ENCODE data around the gene RPEL1. TPM values are rescaled to one million over a fixed set of nuclear protein-coding genes. Genes with fewer than 3 reads are reported as not detected.
"Not testable (repeated sequence)": the region's sequence is repeated elsewhere in the genome, so short reads cannot be mapped to it uniquely, and the experiment has no call there.

RPEL1 gene
- total RNA-seq, 5 donors from 2014 or later (not counting 1 experiment from before 2014, with no cell fraction given) = not detected

DNA sequence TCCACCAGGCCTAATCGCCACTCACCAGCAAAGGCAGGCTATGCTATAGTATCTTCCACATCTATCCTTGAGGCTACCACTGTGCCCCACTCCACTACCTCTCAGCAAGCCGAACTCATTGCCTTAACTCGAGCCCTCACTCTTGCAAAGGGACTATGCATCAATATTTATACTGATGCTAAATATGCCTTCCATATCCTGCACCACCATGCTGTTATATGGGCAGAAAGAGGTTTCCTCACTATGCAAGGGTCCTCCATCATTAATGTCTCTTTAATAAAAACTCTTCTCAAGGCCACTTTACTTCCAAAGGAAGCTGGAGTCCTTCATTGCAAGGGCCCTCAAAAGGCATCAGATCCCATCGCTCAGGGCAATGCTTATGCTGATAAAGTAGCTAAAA, 35.4 kb upstream of the RPEL1 start:
- H3K27me3 ChIP-seq (replicated peaks in 1 of 2; ENCODE audit: control insufficient read depth in 2 of 2, extremely low read depth in 1 of 2, insufficient read depth in 2 of 2, low read length in 1 of 2); H3K27me3 Mint-ChIP-seq; H3K4me3 Mint-ChIP-seq; ATAC-seq (replicated peaks in 1 of 4); H3K27ac ChIP-seq (ENCODE audit: low read length); H3K36me3 ChIP-seq (ENCODE audit: control insufficient read depth in 2 of 2, extremely low read depth in 1 of 2, insufficient read depth in 1 of 2, low read length in 1 of 2); DNase-seq; H3K4me1 Mint-ChIP-seq; H3K36me3 Mint-ChIP-seq; POLR2A ChIA-PET; CTCF ChIA-PET; H3K4me3 ChIP-seq (ENCODE audit: control insufficient read depth in 1 of 2, extremely low read depth in 1 of 2, low read length in 1 of 2); H3K9me3 ChIP-seq; H3K4me1 ChIP-seq (ENCODE audit: control insufficient read depth in 1 of 2, extremely low read depth in 1 of 2, insufficient read depth in 2 of 2, low read length in 2 of 2); H3K27ac Mint-ChIP-seq: not testable (repeated sequence)
- 100% methylated on average over 1 of the region's 4 CpGs for WGBS (ENCODE audit: insufficient coverage)
- peaks cover 0 to 11% (median 8%) of the 10 kb centered on the region in 3 donors for H3K9me3 Mint-ChIP-seq

DNA sequence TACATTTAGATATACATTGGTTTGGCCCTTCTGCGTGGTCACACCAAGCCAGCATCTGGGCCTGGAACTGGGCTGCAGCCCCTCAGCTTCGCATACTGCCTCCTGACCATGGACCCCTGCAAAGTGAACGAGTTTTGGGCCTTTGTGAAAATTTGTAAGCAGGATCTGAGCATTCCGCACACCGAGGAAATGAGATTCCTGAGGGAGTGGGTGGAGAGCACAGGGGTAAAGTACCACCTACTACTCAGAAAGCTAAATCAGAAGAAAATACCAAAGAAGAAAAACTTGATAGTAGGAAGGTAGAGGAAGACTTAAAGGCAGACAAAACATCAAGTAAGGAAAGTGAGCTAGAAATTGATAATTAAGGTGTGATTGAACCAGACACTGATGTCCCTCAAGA, 30.1 kb upstream of the RPEL1 start:
- Histone ChIP-seq H3K27me3 (replicated peaks in 1 of 2; ENCODE audit: control insufficient read depth in 2 of 2, extremely low read depth in 1 of 2, insufficient read depth in 2 of 2, low read length in 1 of 2) (peaks cover 0 to 5% of the 10 kb centered on the region in 2 experiments), H3K9me3 (no peaks in the 10 kb centered on the region), H3K4me3 (ENCODE audit: control insufficient read depth in 1 of 2, extremely low read depth in 1 of 2, low read length in 1 of 2) (no peak overlapping the region), H3K27ac (ENCODE audit: low read length) (no peak overlapping the region), H3K36me3 (ENCODE audit: control insufficient read depth in 2 of 2, extremely low read depth in 1 of 2, insufficient read depth in 1 of 2, low read length in 1 of 2) (no peaks in the 10 kb centered on the region), H3K4me1 (ENCODE audit: control insufficient read depth in 1 of 2, extremely low read depth in 1 of 2, insufficient read depth in 2 of 2, low read length in 2 of 2) (no peaks in the 10 kb centered on the region)
- 94% methylated on average over 2 of the region's 5 CpGs for WGBS (ENCODE audit: insufficient coverage)
- Mint-ChIP-seq H3K27ac (no peak overlapping the region), H3K9me3 (peaks cover 0 to 8% (median 8%) of the 10 kb centered on the region in 3 donors), H3K27me3 (no peaks in the 10 kb centered on the region), H3K4me1 (no peaks in the 10 kb centered on the region), H3K36me3 (no peaks in the 10 kb centered on the region), H3K4me3 (no peak overlapping the region)
- no peak for ATAC-seq (replicated peaks in 1 of 4)
- ChIA-PET POLR2A (no interaction called here), CTCF (no interaction called here)
- no peak for DNase-seq

DNA sequence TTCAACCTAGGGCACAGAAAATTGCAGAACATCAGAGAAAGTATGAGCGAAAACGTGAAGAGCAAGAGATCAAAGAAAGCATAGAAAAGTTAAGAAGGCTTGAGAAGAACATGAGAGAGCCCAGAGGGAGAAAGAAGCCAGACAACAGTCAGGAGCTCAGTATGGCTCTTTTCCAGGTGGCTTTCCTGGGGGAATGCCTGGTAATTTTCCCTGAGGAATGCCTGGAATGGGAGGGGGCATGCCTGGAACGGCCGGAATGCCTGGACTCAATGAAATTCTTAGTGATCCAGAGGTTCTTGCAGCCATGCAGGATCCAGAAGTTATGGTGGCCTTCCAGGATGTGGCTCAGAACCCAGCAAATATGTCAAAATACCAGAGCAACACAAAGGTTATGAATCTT, 29.3 kb upstream of the RPEL1 start:
- H3K27ac Mint-ChIP-seq; H3K27ac ChIP-seq (ENCODE audit: low read length); H3K36me3 Mint-ChIP-seq; ATAC-seq (replicated peaks in 1 of 4); H3K9me3 Mint-ChIP-seq; H3K36me3 ChIP-seq (ENCODE audit: control insufficient read depth in 2 of 2, extremely low read depth in 1 of 2, insufficient read depth in 1 of 2, low read length in 1 of 2); H3K27me3 Mint-ChIP-seq; H3K4me1 ChIP-seq (ENCODE audit: control insufficient read depth in 1 of 2, extremely low read depth in 1 of 2, insufficient read depth in 2 of 2, low read length in 2 of 2); H3K4me1 Mint-ChIP-seq; H3K9me3 ChIP-seq; H3K27me3 ChIP-seq (replicated peaks in 1 of 2; ENCODE audit: control insufficient read depth in 2 of 2, extremely low read depth in 1 of 2, insufficient read depth in 2 of 2, low read length in 1 of 2); DNase-seq; H3K4me3 ChIP-seq (ENCODE audit: control insufficient read depth in 1 of 2, extremely low read depth in 1 of 2, low read length in 1 of 2); H3K4me3 Mint-ChIP-seq; CTCF ChIA-PET; POLR2A ChIA-PET: not testable (repeated sequence)
- WGBS (ENCODE audit: insufficient coverage) = 81% methylated on average over 4 of the region's 4 CpGs

DNA sequence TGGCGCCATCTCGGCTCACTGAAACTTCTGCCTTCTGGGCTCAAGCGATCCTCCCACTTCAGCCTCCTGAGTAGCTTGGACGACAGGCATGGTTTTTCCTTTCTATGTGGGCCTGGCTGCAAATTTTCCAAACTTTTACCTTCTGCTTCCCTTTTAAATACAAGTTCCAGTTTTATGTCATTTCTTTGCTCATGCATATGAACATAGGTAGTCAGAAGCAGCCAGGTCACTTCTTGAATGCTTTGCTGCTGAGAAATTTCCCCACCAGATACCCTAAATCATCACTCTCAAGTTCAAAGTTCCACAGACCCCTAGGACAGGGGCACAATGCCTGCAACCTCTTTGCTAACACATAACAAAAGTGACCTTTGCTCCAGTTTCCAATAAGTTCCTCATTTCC, 21.6 kb upstream of the RPEL1 start:
- WGBS (ENCODE audit: insufficient coverage) = 96% methylated on average over 4 of the region's 4 CpGs
- DNase-seq = no peak
- Histone ChIP-seq H3K36me3 (ENCODE audit: control insufficient read depth in 2 of 2, extremely low read depth in 1 of 2, insufficient read depth in 1 of 2, low read length in 1 of 2) (no peaks in the 10 kb centered on the region), H3K4me3 (ENCODE audit: control insufficient read depth in 1 of 2, extremely low read depth in 1 of 2, low read length in 1 of 2) (no peak overlapping the region), H3K9me3 (no peaks in the 10 kb centered on the region), H3K27ac (ENCODE audit: low read length) (no peak overlapping the region), H3K27me3 (replicated peaks in 1 of 2; ENCODE audit: control insufficient read depth in 2 of 2, extremely low read depth in 1 of 2, insufficient read depth in 2 of 2, low read length in 1 of 2) (peaks cover 0 to 2% of the 10 kb centered on the region in 2 experiments), H3K4me1 (ENCODE audit: control insufficient read depth in 1 of 2, extremely low read depth in 1 of 2, insufficient read depth in 2 of 2, low read length in 2 of 2) (no peaks in the 10 kb centered on the region)
- no peak for ATAC-seq (replicated peaks in 1 of 4)
- CTCF ChIA-PET = interaction anchor here in 1 of 2 donors (0.6 kb wide), 1 partner anchor 20 kb away, joined by 4 read pairs; no protein-coding TSS in a partner anchor
- no peak overlapping the region for H3K4me3 Mint-ChIP-seq
- no peak overlapping the region for H3K27ac Mint-ChIP-seq
- H3K36me3 Mint-ChIP-seq = peaks cover 4% of the 10 kb centered on the region
- POLR2A ChIA-PET = no interaction called here
- no peaks in the 10 kb centered on the region for H3K4me1 Mint-ChIP-seq
- H3K27me3 Mint-ChIP-seq = no peaks in the 10 kb centered on the region
- peaks cover 5 to 14% (median 13%) of the 10 kb centered on the region in 3 donors for H3K9me3 Mint-ChIP-seq

DNA sequence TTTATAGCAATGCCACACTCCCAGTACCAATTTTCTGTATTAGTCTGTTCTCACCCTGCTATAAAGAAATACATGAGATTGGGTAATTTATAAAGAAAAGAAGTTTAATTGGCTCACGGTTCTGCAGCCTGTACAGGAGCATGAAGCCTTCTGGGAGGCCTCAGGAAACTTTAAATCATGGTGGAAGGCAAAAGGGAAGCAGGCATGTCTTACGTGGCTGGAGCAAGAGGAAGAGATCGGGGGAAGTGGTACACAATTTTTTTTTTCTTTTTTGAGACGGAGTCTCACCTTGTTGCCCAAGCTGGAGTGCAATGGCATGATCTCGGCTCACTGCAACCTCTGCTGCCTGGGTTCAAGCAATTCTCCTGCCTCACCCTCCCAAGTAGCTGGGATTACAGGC, 21.0 kb upstream of the RPEL1 start:
- CTCF ChIA-PET; H3K4me3 ChIP-seq (ENCODE audit: control insufficient read depth in 1 of 2, extremely low read depth in 1 of 2, low read length in 1 of 2); H3K36me3 Mint-ChIP-seq; H3K27ac ChIP-seq (ENCODE audit: low read length); POLR2A ChIA-PET; H3K4me3 Mint-ChIP-seq; H3K36me3 ChIP-seq (ENCODE audit: control insufficient read depth in 2 of 2, extremely low read depth in 1 of 2, insufficient read depth in 1 of 2, low read length in 1 of 2); H3K9me3 ChIP-seq; H3K27me3 ChIP-seq (replicated peaks in 1 of 2; ENCODE audit: control insufficient read depth in 2 of 2, extremely low read depth in 1 of 2, insufficient read depth in 2 of 2, low read length in 1 of 2); H3K27me3 Mint-ChIP-seq; H3K4me1 Mint-ChIP-seq; DNase-seq; H3K4me1 ChIP-seq (ENCODE audit: control insufficient read depth in 1 of 2, extremely low read depth in 1 of 2, insufficient read depth in 2 of 2, low read length in 2 of 2); ATAC-seq (replicated peaks in 1 of 4); H3K27ac Mint-ChIP-seq: not testable (repeated sequence)
- WGBS (ENCODE audit: insufficient coverage) = 42% methylated on average over 3 of the region's 5 CpGs
- peaks cover 5 to 14% (median 13%) of the 10 kb centered on the region in 3 donors for H3K9me3 Mint-ChIP-seq

DNA sequence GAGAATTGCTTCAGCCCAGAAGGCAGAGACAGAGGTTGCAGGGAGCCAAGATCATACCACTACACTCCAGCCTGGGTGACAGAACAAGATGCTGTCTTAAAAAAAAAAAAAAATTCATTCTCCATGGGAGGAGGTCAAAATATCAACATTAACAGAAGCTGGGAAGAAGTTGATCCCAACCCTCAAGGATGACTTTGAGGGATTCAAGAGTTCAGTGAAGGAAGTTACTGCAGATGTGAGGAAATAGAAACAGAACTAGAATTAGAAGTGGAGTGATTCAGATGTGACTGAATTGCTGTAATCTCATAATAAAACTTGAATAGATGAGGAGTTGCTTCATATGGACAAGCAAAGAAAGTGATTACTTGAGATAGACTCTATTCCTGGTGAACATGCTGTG, 19.7 kb upstream of the RPEL1 start:
- DNase-seq = no peak
- CTCF ChIA-PET = interaction anchor here in 1 of 2 donors (1.0 kb wide), 1 partner anchor 15 kb away, joined by 3 read pairs; no protein-coding TSS in a partner anchor
- Histone ChIP-seq H3K27me3 (replicated peaks in 1 of 2; ENCODE audit: control insufficient read depth in 2 of 2, extremely low read depth in 1 of 2, insufficient read depth in 2 of 2, low read length in 1 of 2) (peaks cover 0 to 2% of the 10 kb centered on the region in 2 experiments), H3K9me3 (no peaks in the 10 kb centered on the region), H3K4me3 (ENCODE audit: control insufficient read depth in 1 of 2, extremely low read depth in 1 of 2, low read length in 1 of 2) (no peak overlapping the region), H3K4me1 (ENCODE audit: control insufficient read depth in 1 of 2, extremely low read depth in 1 of 2, insufficient read depth in 2 of 2, low read length in 2 of 2) (no peaks in the 10 kb centered on the region), H3K36me3 (ENCODE audit: control insufficient read depth in 2 of 2, extremely low read depth in 1 of 2, insufficient read depth in 1 of 2, low read length in 1 of 2) (no peaks in the 10 kb centered on the region), H3K27ac (ENCODE audit: low read length) (no peak overlapping the region)
- no peak overlapping the region for H3K4me3 Mint-ChIP-seq
- H3K27me3 Mint-ChIP-seq = no peaks in the 10 kb centered on the region
- POLR2A ChIA-PET = no interaction called here
- H3K36me3 Mint-ChIP-seq = peaks cover 4% of the 10 kb centered on the region
- no peaks in the 10 kb centered on the region for H3K4me1 Mint-ChIP-seq
- no peak overlapping the region for H3K27ac Mint-ChIP-seq
- peaks cover 5 to 14% (median 13%) of the 10 kb centered on the region in 3 donors for H3K9me3 Mint-ChIP-seq
- ATAC-seq (replicated peaks in 1 of 4) = no peak

DNA sequence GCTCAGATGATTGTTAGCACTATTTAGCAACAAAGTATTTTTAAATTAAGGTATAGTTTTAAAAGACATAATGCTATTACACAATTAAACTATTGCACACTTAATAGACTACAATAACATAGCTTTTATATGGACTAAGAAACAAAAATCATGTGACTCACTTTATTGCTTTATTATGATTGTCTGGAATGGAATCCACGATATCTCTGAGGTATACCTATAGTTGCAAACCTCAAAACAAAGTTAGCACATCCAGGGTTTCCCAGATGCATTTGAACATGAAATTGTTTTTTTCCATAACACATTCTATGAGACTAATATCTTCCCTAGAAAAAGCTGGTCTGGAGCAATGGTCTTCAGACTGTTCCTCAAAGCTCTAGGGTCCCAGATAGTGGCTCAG, 18.3 kb upstream of the RPEL1 start:
- Histone ChIP-seq H3K27me3 (replicated peaks in 1 of 2; ENCODE audit: control insufficient read depth in 2 of 2, extremely low read depth in 1 of 2, insufficient read depth in 2 of 2, low read length in 1 of 2) (peaks cover 0 to 2% of the 10 kb centered on the region in 2 experiments), H3K27ac (ENCODE audit: low read length) (no peak overlapping the region), H3K36me3 (ENCODE audit: control insufficient read depth in 2 of 2, extremely low read depth in 1 of 2, insufficient read depth in 1 of 2, low read length in 1 of 2) (no peaks in the 10 kb centered on the region), H3K4me1 (ENCODE audit: control insufficient read depth in 1 of 2, extremely low read depth in 1 of 2, insufficient read depth in 2 of 2, low read length in 2 of 2) (no peaks in the 10 kb centered on the region), H3K4me3 (ENCODE audit: control insufficient read depth in 1 of 2, extremely low read depth in 1 of 2, low read length in 1 of 2) (no peak overlapping the region), H3K9me3 (no peaks in the 10 kb centered on the region)
- Mint-ChIP-seq H3K27me3 (no peaks in the 10 kb centered on the region), H3K36me3 (peaks cover 4% of the 10 kb centered on the region), H3K4me3 (no peak overlapping the region), H3K27ac (no peak overlapping the region), H3K9me3 (peaks cover 5 to 11% (median 10%) of the 10 kb centered on the region in 3 donors), H3K4me1 (no peaks in the 10 kb centered on the region)
- ChIA-PET CTCF (interaction anchor here in 1 of 2 donors (0.6 kb wide), 1 partner anchor 17 kb away, joined by 4 read pairs; no protein-coding TSS in a partner anchor), POLR2A (interaction anchor here in 1 of 2 donors (0.7 kb wide), 1 partner anchor 13 kb away, joined by 3 read pairs; no protein-coding TSS in a partner anchor)
- ATAC-seq (replicated peaks in 1 of 4) (no peak), DNase-seq (no peak)
- WGBS (ENCODE audit: insufficient coverage) = no CpG with 5 or more reads among the region's 1 CpG

All from T-cell (primary cell).